ENCODE data around the gene DNAH8. TPM values are rescaled to one million over a fixed set of nuclear protein-coding genes. Genes with fewer than 3 reads are reported as not detected.

The DNAH8 gene
- total RNA-seq, 1 experiment from 2014 or later: not detected

DNA sequence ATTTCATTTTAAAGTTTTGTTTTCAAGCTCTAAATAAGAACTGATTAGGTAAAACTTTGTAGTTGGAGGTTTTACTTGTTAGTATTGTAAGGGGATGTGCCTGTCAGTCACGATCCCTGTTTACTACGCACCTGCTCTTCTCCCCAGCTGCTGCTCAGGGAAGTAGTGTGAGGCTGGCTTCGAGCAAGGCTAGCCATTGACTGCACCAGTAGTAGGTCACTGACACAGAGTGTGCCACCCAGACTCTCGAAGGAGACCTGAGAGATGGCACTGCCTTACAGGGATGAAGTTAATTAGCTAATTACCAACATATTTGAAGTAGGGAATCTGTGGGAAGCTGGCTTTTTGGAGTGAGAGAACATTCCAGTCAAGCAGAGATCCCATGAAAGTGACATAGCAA is 89.2 kb downstream of the DNAH8 start:
- Mint-ChIP-seq H3K4me3 (ENCODE audit: unreplicated experiment) (no peak overlapping the region), H3K9me3 (ENCODE audit: unreplicated experiment) (no peaks in the 10 kb centered on the region), H3K4me1 (ENCODE audit: insufficient read depth, unreplicated experiment) (peaks cover 17% of the 10 kb centered on the region), H3K27me3 (ENCODE audit: insufficient read depth, unreplicated experiment) (no peaks in the 10 kb centered on the region), H3K36me3 (ENCODE audit: insufficient read depth, unreplicated experiment) (no peaks in the 10 kb centered on the region), H3K27ac (ENCODE audit: low read depth, unreplicated experiment) (no peak overlapping the region)
- intact Hi-C loops (cut with micrococcal nuclease): no loop called here
- no peak for DNase-seq (ENCODE audit: unreplicated experiment)
- BruUV-seq (replicated peaks): no TSS peak
- ChIA-PET POLR2A (interaction anchor here (0.9 kb wide), 1 partner anchor 10 kb away, joined by 4 read pairs; no protein-coding TSS in a partner anchor), CTCF (interaction anchor here (0.6 kb wide), 1 partner anchor 506 kb away, joined by 3 read pairs; no protein-coding TSS in a partner anchor)
- TF ChIP-seq, protein P1, sequence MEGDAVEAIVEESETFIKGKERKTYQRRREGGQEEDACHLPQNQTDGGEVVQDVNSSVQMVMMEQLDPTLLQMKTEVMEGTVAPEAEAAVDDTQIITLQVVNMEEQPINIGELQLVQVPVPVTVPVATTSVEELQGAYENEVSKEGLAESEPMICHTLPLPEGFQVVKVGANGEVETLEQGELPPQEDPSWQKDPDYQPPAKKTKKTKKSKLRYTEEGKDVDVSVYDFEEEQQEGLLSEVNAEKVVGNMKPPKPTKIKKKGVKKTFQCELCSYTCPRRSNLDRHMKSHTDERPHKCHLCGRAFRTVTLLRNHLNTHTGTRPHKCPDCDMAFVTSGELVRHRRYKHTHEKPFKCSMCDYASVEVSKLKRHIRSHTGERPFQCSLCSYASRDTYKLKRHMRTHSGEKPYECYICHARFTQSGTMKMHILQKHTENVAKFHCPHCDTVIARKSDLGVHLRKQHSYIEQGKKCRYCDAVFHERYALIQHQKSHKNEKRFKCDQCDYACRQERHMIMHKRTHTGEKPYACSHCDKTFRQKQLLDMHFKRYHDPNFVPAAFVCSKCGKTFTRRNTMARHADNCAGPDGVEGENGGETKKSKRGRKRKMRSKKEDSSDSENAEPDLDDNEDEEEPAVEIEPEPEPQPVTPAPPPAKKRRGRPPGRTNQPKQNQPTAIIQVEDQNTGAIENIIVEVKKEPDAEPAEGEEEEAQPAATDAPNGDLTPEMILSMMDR (IDR thresholded peaks at IDR 0.05; ENCODE audit: unreplicated experiment): no peak

DNA sequence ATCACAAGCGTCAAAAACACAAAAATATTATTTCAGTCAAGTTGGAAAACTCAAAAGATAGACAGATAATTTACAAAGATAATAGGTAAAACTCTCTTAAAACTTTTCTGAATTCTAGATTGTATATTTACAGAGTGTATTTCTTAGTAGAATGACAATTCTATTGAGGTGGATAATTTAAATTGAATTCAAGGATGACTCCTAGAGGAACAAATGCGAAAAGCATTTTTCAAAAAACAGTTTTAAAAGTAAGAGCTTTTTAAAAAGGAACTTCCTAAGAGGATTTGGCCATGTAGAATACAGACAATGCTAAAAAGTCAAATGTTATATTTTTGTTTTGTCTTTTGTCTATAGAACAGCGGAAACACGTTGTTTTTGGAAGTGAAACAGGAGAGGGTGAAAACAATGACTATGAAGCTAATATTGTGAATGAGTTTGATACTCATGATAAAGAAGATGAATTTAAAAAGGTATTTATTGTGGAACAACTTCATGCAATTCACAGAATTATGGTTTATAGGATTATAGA is 90.1 kb downstream of the DNAH8 start:
- Mint-ChIP-seq H3K9me3 (ENCODE audit: unreplicated experiment) (no peaks in the 10 kb centered on the region), H3K27me3 (ENCODE audit: insufficient read depth, unreplicated experiment) (no peaks in the 10 kb centered on the region), H3K4me1 (ENCODE audit: insufficient read depth, unreplicated experiment) (peaks cover 11% of the 10 kb centered on the region), H3K36me3 (ENCODE audit: insufficient read depth, unreplicated experiment) (no peaks in the 10 kb centered on the region), H3K27ac (ENCODE audit: low read depth, unreplicated experiment) (no peak overlapping the region), H3K4me3 (ENCODE audit: unreplicated experiment) (no peak overlapping the region)
- CTCF ChIA-PET: interaction anchor here (0.6 to 1.4 kb wide), 8 partner anchors 9 to 1075 kb away, joined by 3 to 4 read pairs (median 3); no protein-coding TSS in a partner anchor
- no peak for DNase-seq (ENCODE audit: unreplicated experiment)
- POLR2A ChIA-PET: interaction anchor here (0.6 to 1.2 kb wide), 5 partner anchors 12 to 212 kb away, joined by 3 to 4 read pairs (median 3); partner anchors contain the start of gene GLO1
- no TSS peak for BruUV-seq (replicated peaks)
- intact Hi-C loops (cut with micrococcal nuclease): no loop called here
- TF ChIP-seq, protein P1 (IDR thresholded peaks at IDR 0.05; ENCODE audit: unreplicated experiment): no peak

GRCh38 chr6:38805692-38806091 is 90.6 kb downstream of the DNAH8 start:
- POLR2A ChIA-PET: interaction anchor here (1.0 to 1.2 kb wide), 4 partner anchors 12 to 103 kb away, joined by 3 to 4 read pairs (median 3); partner anchors contain the start of gene GLO1
- no peaks in the 10 kb centered on the region for H3K27me3 Mint-ChIP-seq (ENCODE audit: insufficient read depth, unreplicated experiment)
- H3K27ac Mint-ChIP-seq (ENCODE audit: low read depth, unreplicated experiment): no peak overlapping the region
- H3K4me3 Mint-ChIP-seq (ENCODE audit: unreplicated experiment): no peak overlapping the region
- intact Hi-C loops (cut with micrococcal nuclease): no loop called here
- H3K9me3 Mint-ChIP-seq (ENCODE audit: unreplicated experiment): no peaks in the 10 kb centered on the region
- CTCF ChIA-PET: interaction anchor here (0.6 to 1.4 kb wide), 8 partner anchors 9 to 1074 kb away, joined by 3 to 4 read pairs (median 3); no protein-coding TSS in a partner anchor
- H3K4me1 Mint-ChIP-seq (ENCODE audit: insufficient read depth, unreplicated experiment): peaks cover 11% of the 10 kb centered on the region
- TF ChIP-seq, protein P1 (IDR thresholded peaks at IDR 0.05; ENCODE audit: unreplicated experiment): no peak
- H3K36me3 Mint-ChIP-seq (ENCODE audit: insufficient read depth, unreplicated experiment): no peaks in the 10 kb centered on the region
- no peak for DNase-seq (ENCODE audit: unreplicated experiment)
- BruUV-seq (replicated peaks): no TSS peak

DNA sequence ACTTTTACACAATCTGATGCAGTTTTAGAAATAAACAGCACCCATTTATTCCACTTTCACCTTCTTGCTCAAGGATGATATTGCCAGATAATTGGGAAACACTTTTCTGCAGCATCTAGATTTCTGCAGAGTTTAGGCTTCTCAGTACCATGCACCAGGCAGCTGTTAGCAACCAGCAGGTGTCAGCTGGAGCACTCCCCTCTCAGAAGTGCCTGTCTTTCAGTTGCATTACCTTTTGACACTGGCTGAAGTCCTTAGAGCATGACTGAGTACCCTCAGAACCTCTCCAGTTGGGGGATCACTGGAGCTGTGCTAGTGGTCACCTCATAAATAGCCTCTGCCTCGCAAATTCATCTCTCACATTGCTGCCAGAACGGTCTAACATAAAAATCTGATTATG is 91.2 kb downstream of the DNAH8 start:
- BruUV-seq (replicated peaks): no TSS peak
- Mint-ChIP-seq H3K27me3 (ENCODE audit: insufficient read depth, unreplicated experiment) (no peaks in the 10 kb centered on the region), H3K36me3 (ENCODE audit: insufficient read depth, unreplicated experiment) (no peaks in the 10 kb centered on the region), H3K9me3 (ENCODE audit: unreplicated experiment) (no peaks in the 10 kb centered on the region), H3K4me1 (ENCODE audit: insufficient read depth, unreplicated experiment) (peaks cover 11% of the 10 kb centered on the region), H3K4me3 (ENCODE audit: unreplicated experiment) (no peak overlapping the region), H3K27ac (ENCODE audit: low read depth, unreplicated experiment) (no peak overlapping the region)
- no peak for DNase-seq (ENCODE audit: unreplicated experiment)
- TF ChIP-seq, protein P1 (IDR thresholded peaks at IDR 0.05; ENCODE audit: unreplicated experiment): no peak
- ChIA-PET POLR2A (interaction anchor here (1.0 to 1.2 kb wide), 4 partner anchors 11 to 104 kb away, joined by 3 to 4 read pairs (median 3); partner anchors contain the start of gene GLO1), CTCF (interaction anchor here (0.6 to 1.4 kb wide), 4 partner anchors 10 to 126 kb away, joined by 3 to 4 read pairs (median 4); no protein-coding TSS in a partner anchor)
- intact Hi-C loops (cut with micrococcal nuclease): no loop called here

Data from MCF 10A (cell line).